SK-N-MC (cell line): ENCODE measurements around the gene MED13L.

Experiments
- EZH2 ChIP-seq: fragments of 200-600 bp; sonication (generic); IDR thresholded peaks from one replicate; pipeline ENCODE4 v1.6.1; 2017; ENCODE audit warnings: antibody characterized with exemption
- FOXP2 ChIP-seq: optimal IDR thresholded peaks from 2 replicates; pipeline ENCODE3; 2011; ENCODE audit warnings: mild to moderate bottlenecking, moderate library complexity; ENCODE audit not compliant: insufficient read depth; ENCODE audit errors: extremely low read length, control extremely low read depth
- POLR2AphosphoS5 ChIP-seq: IDR thresholded peaks from 2 replicates; pipeline ENCODE4 v1.6.1; 2012; ENCODE audit warnings: mild to moderate bottlenecking, low read depth, low read length, borderline replicate concordance

DNA sequence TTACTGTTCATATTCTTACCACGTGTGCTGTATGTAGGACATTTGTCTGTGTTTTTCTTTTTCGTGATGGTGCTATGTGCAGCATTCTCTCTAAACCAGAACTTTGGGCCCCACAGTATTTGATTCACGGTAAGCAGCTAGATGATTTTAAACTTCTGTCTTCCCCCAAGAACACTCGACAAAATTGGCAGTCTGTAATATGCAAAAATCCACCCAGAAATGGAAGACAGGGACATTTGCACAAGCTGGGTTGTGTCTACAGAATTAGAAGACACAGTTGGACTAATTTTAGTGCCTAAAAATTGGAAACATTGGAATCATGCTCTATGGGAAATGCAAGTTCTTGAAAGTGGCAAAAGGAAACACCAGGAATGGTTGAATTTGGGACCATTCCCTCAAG is 24.1 kb upstream of the MED13L start:
- no peak for TF ChIP-seq POLR2AphosphoS5
- no peak for TF ChIP-seq EZH2
- no peak for TF ChIP-seq FOXP2
